ENCODE results near the gene ZMIZ1. TPM values are rescaled to one million over a fixed set of nuclear protein-coding genes. Genes with fewer than 3 reads are reported as not detected.

ZMIZ1 gene
- total RNA-seq, 1 experiment from 2014 or later, result 42.3 TPM

- intact Hi-C loops (cut with micrococcal nuclease; ENCODE audit: unreplicated experiment), result no loop called here
- ChIA-PET POLR2A (no interaction called here), CTCF (no interaction called here)
- H3K36me3 ChIP-seq (ENCODE audit: control insufficient read depth, insufficient read depth, low read length), result no peaks in the 10 kb centered on the region
- Mint-ChIP-seq H3K4me3 (ENCODE audit: unreplicated experiment) (no peak overlapping the region), H3K9me3 (ENCODE audit: unreplicated experiment) (no peaks in the 10 kb centered on the region), H3K27ac (ENCODE audit: unreplicated experiment) (no peak overlapping the region), H3K27me3 (ENCODE audit: insufficient read depth, unreplicated experiment) (no peaks in the 10 kb centered on the region), H3K36me3 (ENCODE audit: insufficient read depth, unreplicated experiment) (peaks cover 16% of the 10 kb centered on the region), H3K4me1 (ENCODE audit: low read depth, unreplicated experiment) (peaks cover 7% of the 10 kb centered on the region)
- TF ChIP-seq CTCF (IDR thresholded peaks at IDR 0.05; ENCODE audit: insufficient read depth in 1 of 2, low read depth in 1 of 2, low read length in 1 of 2, severe bottlenecking in 1 of 2, unreplicated experiment in 1 of 2), result no peak
- no peak overlapping the region for H3K4me3 ChIP-seq (ENCODE audit: low read depth, low read length)
- H3K9me3 ChIP-seq, result no peaks in the 10 kb centered on the region
- no peak for DNase-seq
- no peaks in the 10 kb centered on the region for H3K27me3 ChIP-seq (replicated peaks; ENCODE audit: control insufficient read depth, insufficient read depth, low read length)
- BruUV-seq (replicated peaks), result no TSS peak
- H3K4me1 ChIP-seq, result no peaks in the 10 kb centered on the region
Observed at GRCh38 chr10:79250259-79250658, 181.5 kb downstream of the ZMIZ1 start.

GRCh38 chr10:79252450-79252849, 183.7 kb downstream of the ZMIZ1 start:
- Mint-ChIP-seq H3K9me3 (ENCODE audit: unreplicated experiment) (no peaks in the 10 kb centered on the region), H3K36me3 (ENCODE audit: insufficient read depth, unreplicated experiment) (peaks cover 30% of the 10 kb centered on the region), H3K4me1 (ENCODE audit: low read depth, unreplicated experiment) (peaks cover 7% of the 10 kb centered on the region), H3K27ac (ENCODE audit: unreplicated experiment) (no peak overlapping the region), H3K27me3 (ENCODE audit: insufficient read depth, unreplicated experiment) (no peaks in the 10 kb centered on the region), H3K4me3 (ENCODE audit: unreplicated experiment) (no peak overlapping the region)
- intact Hi-C loops (cut with micrococcal nuclease; ENCODE audit: unreplicated experiment), result no loop called here
- BruUV-seq (replicated peaks), result no TSS peak
- H3K9me3 ChIP-seq, result no peaks in the 10 kb centered on the region
- ChIA-PET CTCF (no interaction called here), POLR2A (no interaction called here)
- no peaks in the 10 kb centered on the region for H3K27me3 ChIP-seq (replicated peaks; ENCODE audit: control insufficient read depth, insufficient read depth, low read length)
- no peak for TF ChIP-seq CTCF (IDR thresholded peaks at IDR 0.05; ENCODE audit: insufficient read depth in 1 of 2, low read depth in 1 of 2, low read length in 1 of 2, severe bottlenecking in 1 of 2, unreplicated experiment in 1 of 2)
- DNase-seq, result no peak
- no peak overlapping the region for H3K4me3 ChIP-seq (ENCODE audit: low read depth, low read length)
- no peaks in the 10 kb centered on the region for H3K4me1 ChIP-seq
- H3K36me3 ChIP-seq (ENCODE audit: control insufficient read depth, insufficient read depth, low read length), result no peaks in the 10 kb centered on the region; the same call in 1 of the 2 replicates

- DNase-seq, result no peak
- Mint-ChIP-seq H3K4me3 (ENCODE audit: unreplicated experiment) (no peak overlapping the region), H3K4me1 (ENCODE audit: low read depth, unreplicated experiment) (peaks cover 7% of the 10 kb centered on the region), H3K27ac (ENCODE audit: unreplicated experiment) (no peak overlapping the region), H3K27me3 (ENCODE audit: insufficient read depth, unreplicated experiment) (no peaks in the 10 kb centered on the region), H3K36me3 (ENCODE audit: insufficient read depth, unreplicated experiment) (peaks cover 31% of the 10 kb centered on the region), H3K9me3 (ENCODE audit: unreplicated experiment) (no peaks in the 10 kb centered on the region)
- ChIA-PET CTCF (no interaction called here), POLR2A (no interaction called here)
- no peak overlapping the region for H3K4me3 ChIP-seq (ENCODE audit: low read depth, low read length)
- intact Hi-C loops (cut with micrococcal nuclease; ENCODE audit: unreplicated experiment), result no loop called here
- no TSS peak for BruUV-seq (replicated peaks)
- H3K36me3 ChIP-seq (ENCODE audit: control insufficient read depth, insufficient read depth, low read length), result no peaks in the 10 kb centered on the region; the same call in 1 of the 2 replicates
- no peaks in the 10 kb centered on the region for H3K9me3 ChIP-seq
- no peaks in the 10 kb centered on the region for H3K4me1 ChIP-seq
- TF ChIP-seq CTCF (IDR thresholded peaks at IDR 0.05; ENCODE audit: insufficient read depth in 1 of 2, low read depth in 1 of 2, low read length in 1 of 2, severe bottlenecking in 1 of 2, unreplicated experiment in 1 of 2), result no peak
- no peaks in the 10 kb centered on the region for H3K27me3 ChIP-seq (replicated peaks; ENCODE audit: control insufficient read depth, insufficient read depth, low read length)
Observed at GRCh38 chr10:79252971-79253370, 184.2 kb downstream of the ZMIZ1 start.

Measured in Caco-2 (cell line).